CD4-positive, alpha-beta T cell treated with Interferon alpha-2 for 1 hour (primary cell): ENCODE results near the gene WDR70.

Source experiments
- DNase-seq, 2 donors: peaks; one replicate each; pipeline ENCODE4 v3.0.0-alpha.2; 2020 to 2022

The WDR70 gene

GRCh38 chr5:37730896-37731455 is 351.9 kb downstream of the WDR70 start:
- DNase-seq, result no peak

GRCh38 chr5:37734114-37734513 is 355.0 kb downstream of the WDR70 start:
- DNase-seq, result no peak

- DNase-seq, result no peak
Measured at GRCh38 chr5:37735649-37736347, 356.7 kb downstream of the WDR70 start.

GRCh38 chr5:37736397-37736796 is 357.3 kb downstream of the WDR70 start:
- no peak for DNase-seq

- DNase-seq, result no peak
Measured at GRCh38 chr5:37737326-37738056, 358.4 kb downstream of the WDR70 start.

- peak in 1 of 2 donors; percentile 38 for DNase-seq
Measured at GRCh38 chr5:37738057-37738691, 359.1 kb downstream of the WDR70 start.

GRCh38 chr5:37738865-37739488 is 359.9 kb downstream of the WDR70 start:
- no peak for DNase-seq

- DNase-seq, result no peak
Measured at GRCh38 chr5:37739817-37740261, 360.7 kb downstream of the WDR70 start.

GRCh38 chr5:37740331-37741066 is 361.4 kb downstream of the WDR70 start:
- DNase-seq, result no peak

GRCh38 chr5:37742111-37742510 is 363.0 kb downstream of the WDR70 start:
- DNase-seq, result no peak

GRCh38 chr5:37751227-37751626 is 372.1 kb downstream of the WDR70 start:
- no peak for DNase-seq

GRCh38 chr5:37754976-37755375 is 375.9 kb downstream of the WDR70 start:
- no peak for DNase-seq

GRCh38 chr5:37755581-37755980 is 376.5 kb downstream of the WDR70 start:
- no peak for DNase-seq

- no peak for DNase-seq
Measured at GRCh38 chr5:37756248-37756647, 377.1 kb downstream of the WDR70 start.

GRCh38 chr5:37757980-37758582 is 379.0 kb downstream of the WDR70 start:
- DNase-seq, result no peak

- no peak for DNase-seq
Measured at GRCh38 chr5:37767251-37767650, 388.1 kb downstream of the WDR70 start.

- DNase-seq, result no peak
Measured at GRCh38 chr5:37767961-37768360, 388.8 kb downstream of the WDR70 start.

- DNase-seq, result no peak
Measured at GRCh38 chr5:37768371-37768770, 389.3 kb downstream of the WDR70 start.

GRCh38 chr5:37769108-37769507 is 390.0 kb downstream of the WDR70 start:
- DNase-seq, result no peak

- no peak for DNase-seq
Measured at GRCh38 chr5:37769840-37770239, 390.7 kb downstream of the WDR70 start.

- no peak for DNase-seq
Measured at GRCh38 chr5:37770786-37771185, 391.7 kb downstream of the WDR70 start.

- no peak for DNase-seq
Measured at GRCh38 chr5:37771203-37771611, 392.1 kb downstream of the WDR70 start.
